GM12878 (cell line): Measurements from ENCODE around the gene SLC29A1. TPM values are rescaled to one million over a fixed set of nuclear protein-coding genes. Genes with fewer than 3 reads are reported as not detected.

Experiments used
- ATF2 ChIP-seq: IDR thresholded peaks from 2 replicates; pipeline ENCODE4 v1.6.1; 2012; ENCODE audit warnings: low read length, inconsistent platforms
- BHLHE40 ChIP-seq, 2 experiments: fragments of 450-650 bp in 1 of 2; IDR thresholded peaks; 2 replicates each; pipeline ENCODE4 v1.6.1; 2011 to 2017; ENCODE audit warnings: low read depth in 2 of 2, borderline replicate concordance in 1 of 2, improper control_type of control experiment in 1 of 2, low read length in 1 of 2, mild to moderate bottlenecking in 1 of 2
- CBX5 ChIP-seq: sonication (generic); IDR thresholded peaks from 2 replicates; pipeline ENCODE4 v1.6.1; 2016; ENCODE audit warnings: low read depth, moderate library complexity, mild to moderate bottlenecking, inconsistent platforms
- CHD4 ChIP-seq: fragments of 200-600 bp; sonication (generic); IDR thresholded peaks from 2 replicates; pipeline ENCODE4 v1.6.1; 2016; ENCODE audit warnings: mild to moderate bottlenecking
- E2F8 ChIP-seq: fragments of 450-650 bp; IDR thresholded peaks from 2 replicates; pipeline ENCODE4 v1.6.1; 2018; ENCODE audit warnings: mild to moderate bottlenecking, low read depth, moderate library complexity; ENCODE audit not compliant: partially characterized antibody
- EGR1 ChIP-seq, 2 experiments: IDR thresholded peaks; 1 replicate in 1 of 2; 2 replicates in 1 of 2; pipeline ENCODE4 v1.6.1; 2011 to 2012; ENCODE audit warnings: low read depth in 2 of 2, low read length in 2 of 2, borderline replicate concordance in 1 of 2, mild to moderate bottlenecking in 1 of 2, moderate library complexity in 1 of 2
- ETV6 ChIP-seq, 2 experiments: fragments of 450-650 bp in 1 of 2; IDR thresholded peaks in 1 of 2; conservative IDR thresholded peaks in 1 of 2; 2 replicates each; pipeline ENCODE4 v1.6.1; 2014; ENCODE audit warnings: antibody characterized with exemption in 1 of 2, borderline replicate concordance in 1 of 2, low read depth in 1 of 2, mild to moderate bottlenecking in 1 of 2, moderate library complexity in 1 of 2
- EZH2 ChIP-seq: IDR thresholded peaks from 2 replicates; pipeline ENCODE4 v1.6.1; 2012; ENCODE audit warnings: low read depth, mild to moderate bottlenecking, control low read depth, inconsistent platforms, low read length, borderline replicate concordance; ENCODE audit not compliant: control insufficient read depth
- IKZF1 ChIP-seq: fragments of 450-650 bp; conservative IDR thresholded peaks from 2 replicates; pipeline ENCODE4 v1.6.1; 2017; ENCODE audit warnings: antibody characterized with exemption, mild to moderate bottlenecking
- MLLT1 ChIP-seq: fragments of 450-650 bp; IDR thresholded peaks from 2 replicates; pipeline ENCODE4 v1.6.1; 2016; ENCODE audit warnings: mild to moderate bottlenecking
- PKNOX1 ChIP-seq: fragments of 450-650 bp; IDR thresholded peaks from 2 replicates; pipeline ENCODE4 v1.6.1; 2016; ENCODE audit warnings: mild to moderate bottlenecking
- RUNX3 ChIP-seq: IDR thresholded peaks from 2 replicates; pipeline ENCODE4 v1.6.1; 2012; ENCODE audit warnings: low read length, inconsistent platforms
- SMAD5 ChIP-seq: IDR thresholded peaks from 2 replicates; pipeline ENCODE4 v1.6.1; 2016; ENCODE audit warnings: antibody characterized with exemption, low read depth
- SREBF1 ChIP-seq: IDR thresholded peaks from 2 replicates; pipeline ENCODE4 v1.6.1; 2012; ENCODE audit warnings: mild to moderate bottlenecking, low read length
- TARDBP ChIP-seq: IDR thresholded peaks from 2 replicates; pipeline ENCODE4 v1.6.1; 2016; ENCODE audit warnings: borderline replicate concordance
- TCF3 ChIP-seq: IDR thresholded peaks from 2 replicates; pipeline ENCODE4 v1.6.1; 2012; ENCODE audit warnings: low read depth, mild to moderate bottlenecking, low read length, borderline replicate concordance; ENCODE audit not compliant: insufficient read depth
- ZNF207 ChIP-seq: fragments of 450-650 bp; IDR thresholded peaks from 2 replicates; pipeline ENCODE4 v1.6.1; 2014; ENCODE audit warnings: antibody characterized with exemption, mild to moderate bottlenecking, borderline replicate concordance
- ZSCAN29 ChIP-seq: fragments of 450-650 bp; IDR thresholded peaks from 2 replicates; pipeline ENCODE4 v1.6.1; 2017; ENCODE audit warnings: mild to moderate bottlenecking, moderate library complexity
- ZZZ3 ChIP-seq: IDR thresholded peaks from 2 replicates; pipeline ENCODE4 v1.6.1; 2011; ENCODE audit warnings: low read depth; ENCODE audit not compliant: control insufficient read depth, insufficient read length
- polyA plus RNA-seq, 11 experiments: library from polyadenylated mRNA; depleted of rRNA in 4 of 11; unstranded in 6 of 11; stranded (reverse) in 5 of 11; fragments of >200 nt; fragmentation: Nextera tagmentation in 4 of 11; fragmentation: Illumina TruSeq in 1 of 11; extraction: Ambion mirVana in 4 of 11; extraction: Trizol in 1 of 11; gene quantifications; 1 replicate in 1 of 11; 2 replicates in 10 of 11; pipeline versions ENCODE4 v1.2.1 to v1.2.3, GENCODE V29; 2011 to 2016; ENCODE audit warnings: inconsistent platforms in 2 of 11, missing spikeins in 2 of 11, low read depth in 1 of 11
- total RNA-seq, 4 experiments: library from RNA; depleted of rRNA in 3 of 4; stranded (reverse); fragments of >200 nt in 3 of 4; fragmentation: Illumina TruSeq in 1 of 4; extraction: Trizol in 1 of 4; gene quantifications; 2 replicates each; pipeline versions ENCODE4 v1.2.1 to v1.2.3, GENCODE V29; 2013 to 2021
- TF ChIP-seq, protein P1 (sequence below): IDR thresholded peaks from 2 replicates; pipeline ENCODE4 v1.6.1; 2011; ENCODE audit warnings: borderline replicate concordance, low read depth, mild to moderate bottlenecking, moderate library complexity, low read length; ENCODE audit not compliant: insufficient read depth, poor library complexity, severe bottlenecking

Gene SLC29A1
- total and polyA plus RNA-seq, 10 of the 15 experiments (the other 5 are each of a cell fraction or from before 2014, with no cell fraction given) = 10.0 to 132 (median 93.4) TPM

DNA sequence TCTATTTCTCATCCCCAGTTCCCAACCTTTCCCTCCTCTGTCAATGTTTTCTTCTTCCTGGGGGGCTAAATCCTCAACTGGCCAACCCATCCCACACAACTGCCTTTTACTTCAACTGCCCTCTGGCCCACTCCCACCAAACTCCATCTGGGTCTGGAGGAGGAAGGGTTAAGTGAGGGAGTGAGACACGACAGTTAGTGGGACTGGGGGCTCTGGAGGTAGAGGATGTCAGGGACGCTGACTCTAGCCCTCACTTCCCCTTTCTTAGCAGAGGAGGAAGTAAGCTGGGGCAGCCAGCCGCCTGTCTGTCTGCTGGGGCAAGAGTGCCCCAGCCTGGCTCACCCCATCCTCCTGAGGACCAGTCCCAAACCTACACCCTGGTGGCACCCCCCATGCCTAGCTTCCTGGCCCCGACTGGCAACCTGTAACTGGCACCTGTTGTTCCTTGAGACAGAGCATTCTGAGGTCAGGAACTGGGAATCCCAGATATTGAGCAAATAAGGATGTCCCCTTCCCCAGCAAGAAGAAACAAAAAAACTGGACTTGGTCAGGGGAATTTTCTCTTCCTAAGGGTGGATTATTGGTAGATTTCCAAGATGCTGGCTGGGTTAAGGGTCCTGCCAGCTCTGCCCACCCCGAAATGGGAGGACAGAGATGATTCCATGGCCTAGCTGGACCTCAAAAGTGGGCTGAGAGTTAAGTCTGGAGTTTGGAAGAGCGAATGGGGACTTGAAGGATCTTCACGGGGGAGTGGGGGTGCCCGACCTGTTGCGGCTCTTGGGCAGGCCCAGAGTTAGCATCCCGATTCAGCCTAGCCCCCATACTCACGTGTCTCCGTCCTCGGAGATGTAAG, 41.0 kb downstream of the SLC29A1 start (continued):
- TF ChIP-seq ATF2 (no peak), SREBF1 (no peak), ZSCAN29 (no peak), SMAD5 (no peak; the same call in 1 of the 2 replicates), EZH2 (no peak), IKZF1 (no peak), ZNF207 (no peak), RUNX3 (no peak), CBX5 (no peak), PKNOX1 (peak; percentile 43), ZZZ3 (no peak), BHLHE40 (IDR thresholded peaks at IDR 0.05; ENCODE audit: borderline replicate concordance in 1 of 2, low read depth in 2 of 2, low read length in 1 of 2) (peak; percentile 87 to 93), CHD4 (no peak), ETV6 (conservative IDR thresholded peaks at IDR 0.05 in 1 of 2, IDR thresholded peaks at IDR 0.05 in 1 of 2; ENCODE audit: borderline replicate concordance in 1 of 2, low read depth in 1 of 2) (peak in 1 of 2 experiments; percentile 80; a peak in 1 of 4 replicates), EGR1 (IDR thresholded peaks at IDR 0.05; ENCODE audit: borderline replicate concordance in 1 of 2, low read depth in 2 of 2, low read length in 2 of 2) (peak in 1 of 2 experiments; percentile 11; a peak in 1 of 3 replicates), MLLT1 (peak; percentile 93), TCF3 (peak; percentile 79; the same call in 1 of the 2 replicates), E2F8 (no peak), TARDBP (no peak)
- TF ChIP-seq, protein P1, sequence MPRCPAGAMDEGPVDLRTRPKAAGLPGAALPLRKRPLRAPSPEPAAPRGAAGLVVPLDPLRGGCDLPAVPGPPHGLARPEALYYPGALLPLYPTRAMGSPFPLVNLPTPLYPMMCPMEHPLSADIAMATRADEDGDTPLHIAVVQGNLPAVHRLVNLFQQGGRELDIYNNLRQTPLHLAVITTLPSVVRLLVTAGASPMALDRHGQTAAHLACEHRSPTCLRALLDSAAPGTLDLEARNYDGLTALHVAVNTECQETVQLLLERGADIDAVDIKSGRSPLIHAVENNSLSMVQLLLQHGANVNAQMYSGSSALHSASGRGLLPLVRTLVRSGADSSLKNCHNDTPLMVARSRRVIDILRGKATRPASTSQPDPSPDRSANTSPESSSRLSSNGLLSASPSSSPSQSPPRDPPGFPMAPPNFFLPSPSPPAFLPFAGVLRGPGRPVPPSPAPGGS = no peak
